ENCODE measurements around the gene TNNT2. TPM values are rescaled to one million over a fixed set of nuclear protein-coding genes. Genes with fewer than 3 reads are reported as not detected.

The TNNT2 gene
- total and polyA plus RNA-seq, 2 donors (not counting 3 experiments of a cell fraction or from before 2014, with no cell fraction given): not detected

DNA sequence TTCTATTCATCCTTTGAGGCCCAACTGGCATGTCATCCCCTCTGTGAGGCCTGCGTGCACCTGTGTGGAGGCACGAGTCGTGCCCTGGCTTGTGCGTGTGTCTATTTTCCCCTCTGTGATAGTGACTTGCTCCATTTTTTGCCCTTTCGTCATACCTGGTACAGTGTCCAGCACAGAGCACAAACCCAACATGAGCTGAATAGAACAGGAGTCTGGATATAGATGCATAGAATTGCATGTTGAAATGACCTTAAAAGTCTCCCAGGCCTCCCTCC is 32.5 kb downstream of the TNNT2 start:
- Histone ChIP-seq H3K36me3 (ENCODE audit: control insufficient read depth in 2 of 2, extremely low read depth in 1 of 2, insufficient read depth in 2 of 2, low read length in 2 of 2) (no peaks in the 10 kb centered on the region), H4K20me1 (replicated peaks; ENCODE audit: control insufficient read depth, extremely low read depth, insufficient read depth, low read length) (no peaks in the 10 kb centered on the region), H3K9me1 (replicated peaks; ENCODE audit: control insufficient read depth, extremely low read depth, insufficient read depth, low read length) (no peaks in the 10 kb centered on the region), H3K4me3 (replicated peaks in 1 of 3; ENCODE audit: insufficient read depth in 1 of 3, low read depth in 1 of 3, low read length in 3 of 3) (no peak overlapping the region), H3K4me1 (ENCODE audit: control insufficient read depth, extremely low read depth, insufficient read depth, low read length) (no peaks in the 10 kb centered on the region), H3K27ac (ENCODE audit: insufficient read depth, low read depth, low read length) (no peak overlapping the region), H3K79me2 (ENCODE audit: control insufficient read depth, insufficient read depth, low read length) (no peaks in the 10 kb centered on the region), H3K9ac (replicated peaks; ENCODE audit: extremely low read depth, insufficient read depth, low read length) (no peak overlapping the region), H3K9me3 (replicated peaks; ENCODE audit: control insufficient read depth, insufficient read depth, low read length) (no peaks in the 10 kb centered on the region), H3K27me3 (ENCODE audit: control insufficient read depth in 2 of 2, insufficient read depth in 2 of 2, low read length in 2 of 2) (peaks cover 6 to 16% of the 10 kb centered on the region in 2 experiments), H2AFZ (ENCODE audit: low read depth, low read length) (no peak overlapping the region), H3K4me2 (ENCODE audit: insufficient read depth, low read length) (no peak overlapping the region)
- TF ChIP-seq FOS (IDR thresholded peaks at IDR 0.05; ENCODE audit: borderline replicate concordance, insufficient read depth, low read length) (no peak), CTCF (IDR thresholded peaks at IDR 0.05; ENCODE audit: extremely low read depth in 1 of 2, insufficient read depth in 1 of 2, low read depth in 1 of 2, low read length in 2 of 2) (no peak), JUN (IDR thresholded peaks at IDR 0.05; ENCODE audit: borderline replicate concordance, insufficient read depth, insufficient read length, low read depth) (no peak), POLR2A (IDR thresholded peaks at IDR 0.05; ENCODE audit: low read depth, low read length) (no peak), MYC (IDR thresholded peaks at IDR 0.05; ENCODE audit: low read depth, low read length) (no peak), EZH2 (IDR thresholded peaks at IDR 0.05; ENCODE audit: borderline replicate concordance, low read depth, low read length, severe bottlenecking) (no peak), GATA2 (IDR thresholded peaks at IDR 0.05; ENCODE audit: insufficient read depth, insufficient read length, low read depth, low read length) (no peak)
- POLR2A ChIA-PET: no interaction called here
- dilution Hi-C loops (cut with MboI; ENCODE audit: extremely low pct_ligation_motif_present, low sequenced_read_pairs): no loop called here
- DNase-seq (ENCODE audit: low read depth, low spot score) (no peak), FAIRE-seq (no peak)
- intact Hi-C loops (cut with micrococcal nuclease): no loop called here
- CTCF ChIA-PET: interaction anchor here (0.8 to 2.6 kb wide), 7 partner anchors 11 to 90 kb away, joined by 3 to 12 read pairs (median 5); no protein-coding TSS in a partner anchor
- no TSS peak for BruUV-seq (replicated peaks)

Data from endothelial cell of umbilical vein (primary cell).